Measurements from ENCODE around the gene CTBP2. TPM values are rescaled to one million over a fixed set of nuclear protein-coding genes. Genes with fewer than 3 reads are reported as not detected.

Gene CTBP2
- total RNA-seq, 1 donor from 2014 or later = 90.6 TPM

DNA sequence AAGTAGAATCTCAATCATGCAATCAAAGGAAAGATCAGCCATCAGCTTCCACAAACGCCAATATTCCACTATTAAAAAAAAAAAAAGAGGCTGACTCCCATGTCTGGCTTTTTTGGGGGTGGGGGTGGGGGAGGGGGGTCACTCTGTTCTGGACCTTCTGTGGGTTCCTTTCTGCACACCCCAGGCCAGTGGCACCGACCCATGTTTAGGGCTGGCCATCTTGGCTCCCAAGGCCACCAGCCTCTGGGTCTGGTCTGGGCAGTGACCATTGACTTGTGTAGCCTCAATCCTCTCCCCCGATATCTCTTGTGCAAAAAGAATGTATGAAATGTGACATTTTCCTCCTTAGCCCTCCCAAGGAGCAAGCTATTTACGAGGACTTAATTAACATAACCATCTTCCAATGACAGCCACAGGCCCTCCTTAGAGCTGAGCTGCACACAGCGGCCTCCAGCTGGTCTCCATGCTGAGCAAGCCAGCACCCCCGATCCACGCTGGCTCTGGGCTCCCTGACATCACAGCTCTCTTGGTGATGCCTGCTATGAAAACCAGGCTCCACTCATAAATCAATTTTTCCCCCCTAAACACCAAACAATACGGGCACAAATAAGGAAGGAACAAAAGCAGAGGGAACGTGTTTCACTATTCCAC is 118.4 kb downstream of the CTBP2 start:
- Mint-ChIP-seq H3K4me3 (ENCODE audit: unreplicated experiment) (no peak overlapping the region), H3K27me3 (ENCODE audit: low read depth) (no peaks in the 10 kb centered on the region), H3K4me1 (ENCODE audit: low read depth) (peaks cover 80% of the 10 kb centered on the region), H3K36me3 (ENCODE audit: low read depth) (peaks cover 3% of the 10 kb centered on the region), H3K9me3 (ENCODE audit: low read depth) (no peaks in the 10 kb centered on the region), H3K27ac (ENCODE audit: unreplicated experiment) (peak overlapping the region; percentile 70)
- TF ChIP-seq, protein P1, sequence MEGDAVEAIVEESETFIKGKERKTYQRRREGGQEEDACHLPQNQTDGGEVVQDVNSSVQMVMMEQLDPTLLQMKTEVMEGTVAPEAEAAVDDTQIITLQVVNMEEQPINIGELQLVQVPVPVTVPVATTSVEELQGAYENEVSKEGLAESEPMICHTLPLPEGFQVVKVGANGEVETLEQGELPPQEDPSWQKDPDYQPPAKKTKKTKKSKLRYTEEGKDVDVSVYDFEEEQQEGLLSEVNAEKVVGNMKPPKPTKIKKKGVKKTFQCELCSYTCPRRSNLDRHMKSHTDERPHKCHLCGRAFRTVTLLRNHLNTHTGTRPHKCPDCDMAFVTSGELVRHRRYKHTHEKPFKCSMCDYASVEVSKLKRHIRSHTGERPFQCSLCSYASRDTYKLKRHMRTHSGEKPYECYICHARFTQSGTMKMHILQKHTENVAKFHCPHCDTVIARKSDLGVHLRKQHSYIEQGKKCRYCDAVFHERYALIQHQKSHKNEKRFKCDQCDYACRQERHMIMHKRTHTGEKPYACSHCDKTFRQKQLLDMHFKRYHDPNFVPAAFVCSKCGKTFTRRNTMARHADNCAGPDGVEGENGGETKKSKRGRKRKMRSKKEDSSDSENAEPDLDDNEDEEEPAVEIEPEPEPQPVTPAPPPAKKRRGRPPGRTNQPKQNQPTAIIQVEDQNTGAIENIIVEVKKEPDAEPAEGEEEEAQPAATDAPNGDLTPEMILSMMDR (IDR thresholded peaks at IDR 0.05) = no peak
- DNase-seq (ENCODE audit: low spot score) = no peak

DNA sequence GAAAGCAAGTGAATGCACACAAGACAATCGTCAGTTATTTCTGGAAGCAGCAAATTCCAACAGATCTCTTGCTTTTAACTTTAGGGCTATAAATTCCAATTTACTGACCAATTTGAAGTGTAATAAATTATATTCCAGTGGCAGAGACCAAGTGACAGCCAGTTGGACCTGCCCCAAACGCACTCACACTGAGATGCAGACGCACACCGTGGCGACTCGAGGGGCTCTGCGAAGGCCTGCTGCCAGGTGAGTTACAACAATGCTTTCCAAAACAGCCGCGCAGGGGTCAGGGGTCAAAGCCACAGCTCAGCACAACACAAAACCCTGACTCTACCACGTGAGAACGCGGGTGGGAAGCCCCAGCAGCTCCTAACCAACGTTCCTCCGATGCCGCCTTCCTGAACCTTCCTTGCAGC is 121.0 kb downstream of the CTBP2 start:
- Mint-ChIP-seq H3K4me1 (ENCODE audit: low read depth) (peaks cover 83% of the 10 kb centered on the region), H3K4me3 (ENCODE audit: unreplicated experiment) (no peak overlapping the region), H3K27ac (ENCODE audit: unreplicated experiment) (peak overlapping the region; percentile 69), H3K9me3 (ENCODE audit: low read depth) (no peaks in the 10 kb centered on the region), H3K36me3 (ENCODE audit: low read depth) (peaks cover 3% of the 10 kb centered on the region), H3K27me3 (ENCODE audit: low read depth) (no peaks in the 10 kb centered on the region)
- TF ChIP-seq, protein P1 (IDR thresholded peaks at IDR 0.05) = no peak
- DNase-seq (ENCODE audit: low spot score) = peak; percentile 79

DNA sequence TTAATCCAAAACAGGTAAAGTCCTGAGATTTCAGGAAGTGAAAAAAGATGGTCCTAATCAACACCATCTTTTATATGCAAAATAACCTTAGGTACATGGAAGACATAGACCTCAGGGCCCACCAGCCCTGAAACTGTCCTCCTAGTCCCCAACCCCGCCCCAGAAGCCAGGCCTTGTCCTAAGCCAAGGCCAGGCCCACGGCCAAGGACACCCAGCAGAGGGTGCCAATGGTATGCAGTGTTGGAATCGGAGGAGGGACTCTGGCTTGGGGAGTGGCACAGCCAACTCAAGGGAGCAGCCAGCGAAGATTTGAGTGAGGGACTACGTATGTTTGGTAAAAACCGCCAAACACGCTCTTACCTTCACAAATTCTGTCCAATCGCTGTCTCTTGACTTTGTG is 121.7 kb downstream of the CTBP2 start:
- Mint-ChIP-seq H3K9me3 (ENCODE audit: low read depth) (no peaks in the 10 kb centered on the region), H3K27me3 (ENCODE audit: low read depth) (no peaks in the 10 kb centered on the region), H3K36me3 (ENCODE audit: low read depth) (peaks cover 3% of the 10 kb centered on the region), H3K4me3 (ENCODE audit: unreplicated experiment) (no peak overlapping the region), H3K27ac (ENCODE audit: unreplicated experiment) (peak overlapping the region; percentile 69), H3K4me1 (ENCODE audit: low read depth) (peaks cover 82% of the 10 kb centered on the region)
- peak; percentile 71 for DNase-seq (ENCODE audit: low spot score)
- TF ChIP-seq, protein P1 (IDR thresholded peaks at IDR 0.05) = peak; percentile 53

DNA sequence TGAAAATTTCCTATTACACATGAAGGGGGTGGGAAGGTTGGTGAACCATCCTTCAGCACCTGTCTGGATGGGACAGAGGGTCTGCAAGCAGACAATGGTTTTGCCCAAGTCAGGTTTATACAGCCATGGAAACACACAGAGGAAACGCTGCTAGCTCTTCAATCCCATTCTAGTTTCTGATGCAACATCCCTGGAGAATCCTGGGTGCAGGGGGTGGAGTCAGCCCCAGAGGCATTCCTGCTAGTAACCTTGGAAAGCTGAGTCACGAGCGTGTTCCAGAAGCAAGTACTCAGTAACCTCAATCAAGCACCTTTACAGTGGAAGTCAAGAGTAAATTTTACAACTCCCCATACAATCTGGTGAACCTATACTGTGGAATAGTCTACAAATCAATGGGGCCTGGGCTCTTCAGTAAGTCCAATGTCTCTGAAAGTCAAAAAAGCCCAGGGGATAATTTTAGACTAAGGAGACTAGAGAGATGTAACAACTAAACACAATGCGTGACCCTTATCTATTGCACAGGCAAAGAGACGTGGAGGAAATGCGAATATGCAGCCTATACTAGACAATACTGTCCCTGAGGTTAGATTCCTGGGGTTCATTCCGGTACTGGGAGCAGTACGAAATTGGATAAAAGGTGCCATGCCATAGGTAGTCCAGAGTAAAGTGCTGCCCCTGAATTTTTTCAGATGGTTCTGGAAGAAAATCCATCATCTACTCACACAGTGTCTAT is 123.1 kb downstream of the CTBP2 start:
- DNase-seq (ENCODE audit: low spot score) = no peak
- TF ChIP-seq, protein P1 (IDR thresholded peaks at IDR 0.05) = no peak
- H3K9me3 Mint-ChIP-seq (ENCODE audit: low read depth) = no peaks in the 10 kb centered on the region
- no peak overlapping the region for H3K4me3 Mint-ChIP-seq (ENCODE audit: unreplicated experiment)
- peaks cover 84% of the 10 kb centered on the region for H3K4me1 Mint-ChIP-seq (ENCODE audit: low read depth)
- no peaks in the 10 kb centered on the region for H3K27me3 Mint-ChIP-seq (ENCODE audit: low read depth)
- H3K36me3 Mint-ChIP-seq (ENCODE audit: low read depth) = peaks cover 2% of the 10 kb centered on the region
- peak overlapping the region; percentile 99 for H3K27ac Mint-ChIP-seq (ENCODE audit: unreplicated experiment)

DNA sequence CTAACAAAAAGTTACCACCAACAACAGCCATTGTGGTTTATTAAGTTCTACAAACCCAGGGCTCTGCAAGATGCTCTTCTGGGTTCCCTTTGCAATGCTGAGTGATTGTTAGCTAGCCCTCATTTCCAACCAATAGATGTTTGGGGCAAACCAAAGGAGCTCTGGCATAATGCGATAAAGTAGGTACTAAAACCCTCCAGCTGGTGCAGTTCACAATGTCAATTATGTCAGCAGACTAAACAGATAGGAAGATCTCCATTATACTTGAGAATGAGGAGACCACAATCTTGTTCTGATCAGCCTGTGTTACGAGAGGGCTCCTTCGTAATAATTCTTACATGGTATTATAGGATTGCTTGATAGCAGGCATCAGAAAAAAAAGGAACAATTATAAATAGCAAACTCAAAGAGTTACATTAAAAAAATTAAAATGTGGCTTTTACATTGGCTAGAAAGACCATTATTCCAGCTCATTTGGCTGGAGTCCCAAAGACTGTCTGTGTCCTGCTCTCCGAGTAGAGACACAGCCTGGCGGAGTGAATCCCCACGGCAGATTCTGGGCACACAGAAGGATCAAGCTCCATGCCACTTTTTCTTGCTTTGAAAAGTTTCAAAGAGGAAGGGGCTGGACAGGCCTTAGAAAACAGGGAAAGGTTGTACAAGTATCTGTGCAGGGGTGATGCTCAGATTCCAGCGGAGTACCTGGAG is 124.6 kb downstream of the CTBP2 start:
- H3K4me3 Mint-ChIP-seq (ENCODE audit: unreplicated experiment) = peak overlapping the region; percentile 35
- no peaks in the 10 kb centered on the region for H3K9me3 Mint-ChIP-seq (ENCODE audit: low read depth)
- no peaks in the 10 kb centered on the region for H3K27me3 Mint-ChIP-seq (ENCODE audit: low read depth)
- H3K4me1 Mint-ChIP-seq (ENCODE audit: low read depth) = peaks cover 84% of the 10 kb centered on the region
- H3K36me3 Mint-ChIP-seq (ENCODE audit: low read depth) = peaks cover 2% of the 10 kb centered on the region
- TF ChIP-seq, protein P1 (IDR thresholded peaks at IDR 0.05) = no peak
- no peak for DNase-seq (ENCODE audit: low spot score)
- H3K27ac Mint-ChIP-seq (ENCODE audit: unreplicated experiment) = peak overlapping the region; percentile 99
